ENCODE data around the gene NNT.
A peak's percentile ranks its signal among the peaks of the same experiment; 100 is the strongest.

The NNT gene

GRCh38 chr5:43604699-43605098 is 1.7 kb downstream of the NNT start:
- Histone ChIP-seq H3K27me3 (replicated peaks; ENCODE audit: control insufficient read depth, insufficient read depth, low read length) (no peaks in the 10 kb centered on the region), H3K36me3 (ENCODE audit: control insufficient read depth, insufficient read depth, low read length) (no peaks in the 10 kb centered on the region), H3K4me3 (replicated peaks; ENCODE audit: low read depth, low read length) (peak overlapping the region; percentile 95; the same call in 1 of the 2 replicates)
- no peak for DNase-seq (ENCODE audit: extremely low read depth, insufficient read length)
- TF ChIP-seq, protein P1, sequence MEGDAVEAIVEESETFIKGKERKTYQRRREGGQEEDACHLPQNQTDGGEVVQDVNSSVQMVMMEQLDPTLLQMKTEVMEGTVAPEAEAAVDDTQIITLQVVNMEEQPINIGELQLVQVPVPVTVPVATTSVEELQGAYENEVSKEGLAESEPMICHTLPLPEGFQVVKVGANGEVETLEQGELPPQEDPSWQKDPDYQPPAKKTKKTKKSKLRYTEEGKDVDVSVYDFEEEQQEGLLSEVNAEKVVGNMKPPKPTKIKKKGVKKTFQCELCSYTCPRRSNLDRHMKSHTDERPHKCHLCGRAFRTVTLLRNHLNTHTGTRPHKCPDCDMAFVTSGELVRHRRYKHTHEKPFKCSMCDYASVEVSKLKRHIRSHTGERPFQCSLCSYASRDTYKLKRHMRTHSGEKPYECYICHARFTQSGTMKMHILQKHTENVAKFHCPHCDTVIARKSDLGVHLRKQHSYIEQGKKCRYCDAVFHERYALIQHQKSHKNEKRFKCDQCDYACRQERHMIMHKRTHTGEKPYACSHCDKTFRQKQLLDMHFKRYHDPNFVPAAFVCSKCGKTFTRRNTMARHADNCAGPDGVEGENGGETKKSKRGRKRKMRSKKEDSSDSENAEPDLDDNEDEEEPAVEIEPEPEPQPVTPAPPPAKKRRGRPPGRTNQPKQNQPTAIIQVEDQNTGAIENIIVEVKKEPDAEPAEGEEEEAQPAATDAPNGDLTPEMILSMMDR (IDR thresholded peaks at IDR 0.05; ENCODE audit: insufficient read depth, low read length, poor library complexity, severe bottlenecking): no peak

DNA sequence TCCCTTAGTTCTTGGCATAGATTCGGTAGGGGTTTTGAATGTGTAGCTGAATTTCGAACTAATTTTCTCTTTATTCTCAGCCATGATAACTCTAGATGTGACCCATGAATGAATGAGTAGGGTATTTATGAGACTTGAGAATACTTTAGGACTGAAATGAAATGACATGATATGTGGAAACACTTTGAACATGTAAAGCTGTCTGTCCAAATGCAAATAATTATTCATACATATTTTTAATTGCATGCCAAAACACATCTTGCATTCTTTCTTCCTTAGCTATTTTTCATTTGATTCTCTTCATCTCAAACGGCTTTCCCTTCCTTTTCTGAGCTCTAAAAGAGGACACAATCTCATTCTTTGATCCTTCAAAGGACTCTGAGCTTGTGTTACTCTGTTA is 3.4 kb downstream of the NNT start:
- H3K36me3 ChIP-seq (ENCODE audit: control insufficient read depth, insufficient read depth, low read length): peaks cover 3% of the 10 kb centered on the region

DNA sequence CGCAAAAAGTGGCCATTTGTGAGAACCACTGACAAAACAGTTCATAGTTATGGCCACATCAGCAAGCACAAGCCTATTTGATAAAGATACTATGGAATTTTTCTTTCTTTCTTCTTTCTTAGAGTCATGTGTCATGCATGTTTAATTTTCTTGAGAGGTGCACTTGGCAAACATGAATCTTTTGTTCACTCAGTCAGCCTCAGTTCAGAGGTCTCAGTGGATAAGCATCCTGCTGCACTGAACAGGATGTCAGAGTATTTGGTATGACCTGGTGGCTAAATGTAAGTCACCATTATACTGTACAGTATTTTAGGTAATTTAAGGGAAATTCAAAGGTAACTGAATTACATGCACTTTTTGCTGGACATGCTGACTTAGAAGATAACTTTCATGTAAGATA is 5.4 kb downstream of the NNT start:
- TF ChIP-seq, protein P1 (IDR thresholded peaks at IDR 0.05; ENCODE audit: insufficient read depth, low read length, poor library complexity, severe bottlenecking): no peak
- Histone ChIP-seq H3K27me3 (replicated peaks; ENCODE audit: control insufficient read depth, insufficient read depth, low read length) (no peaks in the 10 kb centered on the region), H3K4me3 (replicated peaks; ENCODE audit: low read depth, low read length) (no peak overlapping the region), H3K36me3 (ENCODE audit: control insufficient read depth, insufficient read depth, low read length) (peaks cover 4% of the 10 kb centered on the region)
- no peak for DNase-seq (ENCODE audit: extremely low read depth, insufficient read length)

More for the DNA sequence above, 3.4 kb downstream of the NNT start:
- Histone ChIP-seq H3K4me3 (replicated peaks; ENCODE audit: low read depth, low read length) (no peak overlapping the region), H3K27me3 (replicated peaks; ENCODE audit: control insufficient read depth, insufficient read depth, low read length) (no peaks in the 10 kb centered on the region)
- TF ChIP-seq, protein P1 (IDR thresholded peaks at IDR 0.05; ENCODE audit: insufficient read depth, low read length, poor library complexity, severe bottlenecking): no peak
- DNase-seq (ENCODE audit: extremely low read depth, insufficient read length): no peak

GRCh38 chr5:43609752-43610151 is 6.8 kb downstream of the NNT start:
- Histone ChIP-seq H3K4me3 (replicated peaks; ENCODE audit: low read depth, low read length) (no peak overlapping the region), H3K27me3 (replicated peaks; ENCODE audit: control insufficient read depth, insufficient read depth, low read length) (no peaks in the 10 kb centered on the region), H3K36me3 (ENCODE audit: control insufficient read depth, insufficient read depth, low read length) (peaks cover 4% of the 10 kb centered on the region)
- no peak for DNase-seq (ENCODE audit: extremely low read depth, insufficient read length)
- TF ChIP-seq, protein P1 (IDR thresholded peaks at IDR 0.05; ENCODE audit: insufficient read depth, low read length, poor library complexity, severe bottlenecking): peak; percentile 47

- TF ChIP-seq, protein P1 (IDR thresholded peaks at IDR 0.05; ENCODE audit: insufficient read depth, low read length, poor library complexity, severe bottlenecking): no peak
- no peak for DNase-seq (ENCODE audit: extremely low read depth, insufficient read length)
- Histone ChIP-seq H3K4me3 (replicated peaks; ENCODE audit: low read depth, low read length) (no peak overlapping the region), H3K36me3 (ENCODE audit: control insufficient read depth, insufficient read depth, low read length) (peaks cover 7% of the 10 kb centered on the region), H3K27me3 (replicated peaks; ENCODE audit: control insufficient read depth, insufficient read depth, low read length) (no peaks in the 10 kb centered on the region)
These were observed 10.4 kb downstream of the NNT start for GRCh38 chr5:43613370-43613769.
